H1 (cell line): ENCODE data around the gene NBEA. TPM values are rescaled to one million over a fixed set of nuclear protein-coding genes. Genes with fewer than 3 reads are reported as not detected.
A peak's percentile ranks its signal among the peaks of the same experiment; 100 is the strongest.

Experiments
- CTCF ChIA-PET: fragments of 300-600 bp; sonication (Branson Sonifier 250); formaldehyde crosslinking; loops from one replicate; lab custom pipeline; 2021; ENCODE audit not compliant: partially characterized antibody; lab: Charles Lee
- POLR2A ChIA-PET: fragments of 300-600 bp; sonication (Branson Sonifier 250); formaldehyde crosslinking; loops from one replicate; lab custom pipeline; 2021; ENCODE audit warnings: inconsistent platforms; ENCODE audit not compliant: partially characterized antibody; lab: Charles Lee
- DNase-seq, 2 experiments: peaks; one replicate each; pipeline versions ENCODE4 v3.0.0 to v3.0.0-alpha.2; 2010 to 2022; ENCODE audit warnings: low spot score in 2 of 2, low read depth in 1 of 2, mixed read lengths in 1 of 2
- FAIRE-seq: peaks from 2 replicates; lab custom pipeline; 2011; peaks lifted over from hg19 to GRCh38; lab: Jason Lieb, UNC
- H2AFZ ChIP-seq: 2 replicates; pipeline ENCODE4 v1.8.1; 2012; ENCODE audit warnings: low read length, inconsistent platforms
- H2AK5ac ChIP-seq: 2 replicates; pipeline ENCODE4 v1.6.1; 2013; ENCODE audit warnings: low read depth, low read length
- H2BK120ac ChIP-seq: replicated peaks from 2 replicates; pipeline ENCODE3; 2013; ENCODE audit warnings: low read depth, low read length, inconsistent platforms
- H2BK12ac ChIP-seq: 2 replicates; pipeline ENCODE4 v1.6.1; 2013; ENCODE audit warnings: low read depth, low read length
- H2BK15ac ChIP-seq: 2 replicates; pipeline ENCODE4 v1.6.1; 2013; ENCODE audit warnings: low read length
- H2BK20ac ChIP-seq: 2 replicates; pipeline ENCODE4 v1.6.1; 2013; ENCODE audit warnings: low read length
- H2BK5ac ChIP-seq: 2 replicates; pipeline ENCODE4 v1.6.1; 2013; ENCODE audit warnings: low read depth, low read length
- H3K14ac ChIP-seq: 2 replicates; pipeline ENCODE4 v1.6.1; 2013; ENCODE audit warnings: inconsistent platforms; ENCODE audit not compliant: insufficient read length
- H3K18ac ChIP-seq: 2 replicates; pipeline ENCODE4 v1.6.1; 2013; ENCODE audit warnings: low read length; ENCODE audit errors: extremely low read depth
- H3K23ac ChIP-seq: 2 replicates; pipeline ENCODE4 v1.6.1; 2013; ENCODE audit warnings: inconsistent platforms; ENCODE audit not compliant: insufficient read length
- H3K23me2 ChIP-seq: 2 replicates; pipeline ENCODE4 v1.6.1; 2013; ENCODE audit warnings: low read depth, low read length
- H3K27ac ChIP-seq: 2 replicates; pipeline ENCODE4 v1.6.1; 2011; ENCODE audit warnings: low read depth, low read length, inconsistent platforms
- H3K27me3 ChIP-seq, 4 experiments: replicated peaks in 1 of 4; 1 replicate in 1 of 4; 2 replicates in 3 of 4; pipeline versions ENCODE4 v1.6.1 to v1.8.1; 2011 to 2013; ENCODE audit warnings: low read length in 3 of 4, mild to moderate bottlenecking in 3 of 4, inconsistent platforms in 2 of 4, mixed read lengths in 2 of 4, moderate library complexity in 1 of 4; ENCODE audit not compliant: control insufficient read depth in 3 of 4, insufficient read depth in 3 of 4; ENCODE audit errors: extremely low read depth in 1 of 4
- H3K36me3 ChIP-seq, 4 experiments: 2 replicates each; pipeline versions ENCODE4 v1.6.1 to v1.8.1; 2011 to 2013; ENCODE audit warnings: mild to moderate bottlenecking in 4 of 4, low read length in 3 of 4, moderate library complexity in 2 of 4, control low read depth in 1 of 4, inconsistent platforms in 1 of 4; ENCODE audit not compliant: insufficient read depth in 4 of 4, control insufficient read depth in 2 of 4
- H3K4ac ChIP-seq: replicated peaks from 2 replicates; pipeline ENCODE3; 2013; ENCODE audit warnings: low read length, low read depth, mixed read lengths, inconsistent platforms; ENCODE audit not compliant: insufficient read length
- H3K4me1 ChIP-seq, 4 experiments: replicated peaks in 1 of 4; 1 replicate in 1 of 4; 2 replicates in 3 of 4; pipeline versions ENCODE4 v1.6.1 to v1.8.1; 2011 to 2013; ENCODE audit warnings: low read length in 3 of 4, inconsistent platforms in 2 of 4, mixed read lengths in 1 of 4; ENCODE audit not compliant: insufficient read depth in 4 of 4, control insufficient read depth in 3 of 4
- H3K4me2 ChIP-seq, 2 experiments: 2 replicates each; pipeline versions ENCODE4 v1.6.1 to v1.8.1; 2011 to 2013; ENCODE audit warnings: low read depth in 2 of 2, low read length in 2 of 2, control low read depth in 1 of 2, inconsistent platforms in 1 of 2, mild to moderate bottlenecking in 1 of 2; ENCODE audit not compliant: insufficient read depth in 1 of 2
- H3K4me3 ChIP-seq, 4 experiments: fragments of 200-600, 300-600 bp in 1 of 4; sonication (generic), shearing (Covaris generic), sonication (Bioruptor Twin) in 1 of 4; 2 replicates each; pipeline versions ENCODE4 v1.5.1 to v1.8.1; 2011 to 2016; ENCODE audit warnings: low read length in 4 of 4, low read depth in 3 of 4, control low read depth in 2 of 4, inconsistent platforms in 2 of 4, mild to moderate bottlenecking in 2 of 4, mixed read lengths in 1 of 4, moderate library complexity in 1 of 4; ENCODE audit not compliant: insufficient read depth in 2 of 4; ENCODE audit errors: extremely low read depth in 1 of 4
- H3K56ac ChIP-seq: replicated peaks from 2 replicates; pipeline ENCODE3; 2013; ENCODE audit warnings: low read depth, mild to moderate bottlenecking, mixed read lengths, low read length, inconsistent platforms; ENCODE audit not compliant: insufficient read length
- H3K79me1 ChIP-seq: 2 replicates; pipeline ENCODE4 v1.6.1; 2013; ENCODE audit warnings: low read depth, low read length, control low read depth
- H3K79me2 ChIP-seq, 2 experiments: 2 replicates each; pipeline versions ENCODE4 v1.6.1 to v1.8.1; 2012 to 2013; ENCODE audit warnings: low read length in 2 of 2, mild to moderate bottlenecking in 2 of 2, inconsistent platforms in 1 of 2; ENCODE audit not compliant: insufficient read depth in 2 of 2, control insufficient read depth in 1 of 2
- H3K9ac ChIP-seq, 4 experiments: replicated peaks in 1 of 4; 1 replicate in 1 of 4; 2 replicates in 3 of 4; pipeline versions ENCODE4 v1.6.1 to v1.8.1; 2011 to 2013; ENCODE audit warnings: low read depth in 3 of 4, low read length in 3 of 4, control low read depth in 2 of 4, mild to moderate bottlenecking in 2 of 4, moderate library complexity in 2 of 4, inconsistent platforms in 1 of 4; ENCODE audit errors: extremely low read depth in 1 of 4
- H3K9me3 ChIP-seq, 2 experiments: 2 replicates each; pipeline versions ENCODE4 v1.6.1 to v1.8.1; 2012 to 2013; ENCODE audit warnings: mild to moderate bottlenecking in 2 of 2, moderate library complexity in 2 of 2, control low read depth in 1 of 2, inconsistent platforms in 1 of 2, low read depth in 1 of 2, low read length in 1 of 2, mixed read lengths in 1 of 2; ENCODE audit not compliant: insufficient read depth in 2 of 2
- H4K20me1 ChIP-seq, 2 experiments: replicated peaks in 1 of 2; 2 replicates each; pipeline versions ENCODE3 to v1.8.1; 2011 to 2013; ENCODE audit warnings: inconsistent platforms in 2 of 2, low read length in 2 of 2, mild to moderate bottlenecking in 1 of 2; ENCODE audit not compliant: insufficient read depth in 2 of 2, control insufficient read depth in 1 of 2
- H4K5ac ChIP-seq: 2 replicates; pipeline ENCODE4 v1.6.1; 2013; ENCODE audit warnings: low read length, low read depth, mixed read lengths, inconsistent platforms; ENCODE audit not compliant: insufficient read length
- H4K8ac ChIP-seq: 2 replicates; pipeline ENCODE4 v1.8.0; 2013; ENCODE audit warnings: mild to moderate bottlenecking, moderate library complexity, low read length, inconsistent platforms; ENCODE audit not compliant: insufficient read depth; ENCODE audit errors: extremely low read depth
- H4K91ac ChIP-seq: replicated peaks from 2 replicates; pipeline ENCODE3; 2013; ENCODE audit warnings: low read length, mixed read lengths, inconsistent platforms; ENCODE audit not compliant: insufficient read length
- EGR1 ChIP-seq: IDR thresholded peaks from 2 replicates; pipeline ENCODE4 v1.6.1; 2011; ENCODE audit warnings: low read depth, low read length, borderline replicate concordance
- HDAC2 ChIP-seq, 2 experiments: fragments of 300-600 bp in 1 of 2; sonication (generic) in 1 of 2; IDR thresholded peaks; 2 replicates each; pipeline ENCODE4 v1.6.1; 2011 to 2012; ENCODE audit warnings: low read depth in 2 of 2, low read length in 2 of 2, mild to moderate bottlenecking in 2 of 2, moderate library complexity in 2 of 2, borderline replicate concordance in 1 of 2, inconsistent platforms in 1 of 2
- HDAC6 ChIP-seq: IDR thresholded peaks from one replicate; pipeline ENCODE4 v1.7.1; 2012; ENCODE audit warnings: low read depth, mild to moderate bottlenecking, inconsistent platforms, low read length, moderate library complexity
- NANOG ChIP-seq: IDR thresholded peaks from 2 replicates; pipeline ENCODE4 v1.6.1; 2011; ENCODE audit warnings: low read length, low read depth, mild to moderate bottlenecking, inconsistent platforms; ENCODE audit not compliant: insufficient read depth, poor library complexity, severe bottlenecking
- RAD21 ChIP-seq, 2 experiments: IDR thresholded peaks in 1 of 2; conservative IDR thresholded peaks in 1 of 2; 2 replicates each; pipeline ENCODE4 v1.6.1; 2011; ENCODE audit warnings: low read depth in 2 of 2, low read length in 2 of 2, improper control_type of control experiment in 1 of 2, inconsistent platforms in 1 of 2, mild to moderate bottlenecking in 1 of 2, moderate library complexity in 1 of 2
- SIN3A ChIP-seq, 2 experiments: IDR thresholded peaks in 1 of 2; conservative IDR thresholded peaks in 1 of 2; 2 replicates each; pipeline ENCODE4 v1.6.1; 2011 to 2012; ENCODE audit warnings: low read length in 2 of 2, improper control_type of control experiment in 1 of 2, low read depth in 1 of 2, mild to moderate bottlenecking in 1 of 2
- SIX5 ChIP-seq: IDR thresholded peaks from 2 replicates; pipeline ENCODE4 v1.6.1; 2011; ENCODE audit warnings: mild to moderate bottlenecking, low read depth, low read length
- TAF7 ChIP-seq: optimal IDR thresholded peaks from 2 replicates; pipeline ENCODE3; 2011; ENCODE audit warnings: low read depth, mild to moderate bottlenecking, inconsistent platforms, low read length, moderate library complexity, borderline replicate concordance
- WGBS, 2 experiments: shearing (Covaris generic) in 1 of 2; methylation state at CpG; one replicate each; pipeline versions ENCODE4 v1.1.6 to v1.1.7; 2013 to 2015; ENCODE audit warnings: low lambda C conversion rate in 2 of 2, mixed read lengths in 2 of 2, inconsistent platforms in 1 of 2, low coverage in 1 of 2, missing lambda C conversion rate in 1 of 2; ENCODE audit not compliant: insufficient replicate concordance in 2 of 2, insufficient coverage in 1 of 2, insufficient read length in 1 of 2; ENCODE audit errors: extremely low coverage in 1 of 2, missing lambda C conversion rate in 1 of 2; 5-methylcytosine and 5-hydroxymethylcytosine counted together
- polyA plus RNA-seq, 7 experiments: library from polyadenylated mRNA; depleted of rRNA in 3 of 7; stranded (reverse) in 5 of 7; unstranded in 2 of 7; fragments of >200 nt in 5 of 7; fragments of 200-250 nt in 2 of 7; gene quantifications; 1 replicate in 5 of 7; 2 replicates in 1 of 7; 4 replicates in 1 of 7; pipeline versions ENCODE4 v1.2.1 to v1.2.3, GENCODE V29; 2011 to 2013; ENCODE audit warnings: missing spikeins in 2 of 7, mixed read lengths in 2 of 7
- total RNA-seq: library from RNA; stranded (reverse); fragmentation: NEBNext Ultra II Directional; extraction: Animal tissue kit (Norgen Biotek cat#: 25700); gene quantifications from 2 replicates; pipeline ENCODE4 v1.2.1, GENCODE V29; 2021

Gene NBEA
- total and polyA plus RNA-seq, 2 of the 8 experiments (the other 6 are each of a cell fraction or from before 2014, with no cell fraction given): 14.2 to 21.5 TPM

DNA sequence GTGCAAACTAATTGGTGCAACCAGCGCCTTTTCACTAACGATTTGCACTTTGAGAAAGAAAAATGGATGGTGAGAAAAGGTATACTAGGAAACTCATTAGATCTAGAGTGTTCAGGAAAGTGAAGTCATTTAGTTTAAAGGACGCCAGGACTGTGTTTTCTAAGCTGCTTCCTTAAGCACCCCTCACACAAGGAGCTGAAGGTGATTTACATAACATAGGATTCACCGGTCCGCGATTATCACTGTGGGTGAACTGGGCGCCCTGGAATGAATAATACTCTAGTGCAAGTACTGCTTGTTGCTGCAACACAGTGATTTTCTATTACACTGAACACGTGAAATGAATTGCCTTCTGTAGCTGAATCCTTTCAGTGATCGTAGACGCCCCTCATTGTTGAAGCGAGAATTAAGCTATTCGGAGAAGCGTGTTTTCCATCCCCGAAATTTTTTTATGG, 537.0 kb downstream of the NBEA start:
- H3K4me3 ChIP-seq: peak overlapping the region; percentile 35 to 66 (median 44); a peak in 7 of 8 replicates
- no peak overlapping the region for H2BK120ac ChIP-seq
- no peak overlapping the region for H2BK20ac ChIP-seq
- H3K9me3 ChIP-seq: no peaks in the 10 kb centered on the region
- H3K27ac ChIP-seq: no peak overlapping the region
- no peak overlapping the region for H3K14ac ChIP-seq
- no peak for DNase-seq
- no peak overlapping the region for H2AK5ac ChIP-seq
- H3K27me3 ChIP-seq: peaks cover 27 to 52% (median 41%) of the 10 kb centered on the region in 4 experiments
- H3K56ac ChIP-seq: no peak overlapping the region
- H3K79me2 ChIP-seq: no peaks in the 10 kb centered on the region
- no peak overlapping the region for H3K4ac ChIP-seq
- H3K36me3 ChIP-seq: no peaks in the 10 kb centered on the region
- 6% methylated on average over 14 of the region's 14 CpGs; no CpG with 5 or more reads in 1 of the 2 experiments for WGBS, 2 experiments
- peak; percentile 45 for FAIRE-seq
- H2BK5ac ChIP-seq: no peak overlapping the region
- H2BK12ac ChIP-seq: no peak overlapping the region
- no peak overlapping the region for H3K9ac ChIP-seq
- no peak overlapping the region for H2BK15ac ChIP-seq
- no peak overlapping the region for H2AFZ ChIP-seq
- H3K4me2 ChIP-seq: peak overlapping the region; percentile 95 to 98
- ChIA-PET POLR2A (no interaction called here), CTCF (interaction anchor here (0.8 to 1.5 kb wide), 5 partner anchors 10 to 240 kb away, joined by 3 to 4 read pairs (median 3); no protein-coding TSS in a partner anchor)
- no peak overlapping the region for H4K5ac ChIP-seq
- H3K23me2 ChIP-seq: peaks cover 18% of the 10 kb centered on the region
- no peaks in the 10 kb centered on the region for H3K79me1 ChIP-seq
- peaks cover 6 to 29% (median 22%) of the 10 kb centered on the region in 4 experiments for H3K4me1 ChIP-seq
- no peak overlapping the region for H4K91ac ChIP-seq
- H4K8ac ChIP-seq: no peak overlapping the region
- H3K23ac ChIP-seq: no peak overlapping the region
- H3K18ac ChIP-seq: no peak overlapping the region
- peaks cover 11 to 29% of the 10 kb centered on the region in 2 experiments for H4K20me1 ChIP-seq
- 0 out of 4 replicates have a peak, but pooled peaks of 1 of the 2 experiments have one; percentile 1 for TF ChIP-seq SIN3A (conservative IDR thresholded peaks at IDR 0.05 in 1 of 2, IDR thresholded peaks at IDR 0.05 in 1 of 2; ENCODE audit: low read depth in 1 of 2, low read length in 2 of 2)
- no peak for TF ChIP-seq RAD21 (IDR thresholded peaks at IDR 0.05 in 1 of 2, conservative IDR thresholded peaks at IDR 0.05 in 1 of 2; ENCODE audit: low read depth in 2 of 2, low read length in 2 of 2)
- no peak for TF ChIP-seq TAF7
- peak; percentile 50 for TF ChIP-seq NANOG
- no peak for TF ChIP-seq HDAC6
- TF ChIP-seq EGR1: no peak
- peak in 1 of 2 experiments; percentile 71; a peak in 1 of 4 replicates for TF ChIP-seq HDAC2 (IDR thresholded peaks at IDR 0.05; ENCODE audit: borderline replicate concordance in 1 of 2, low read depth in 2 of 2, low read length in 2 of 2)
- TF ChIP-seq SIX5: no peak
